Vagina (tissue), 2 donors: ENCODE results near the gene VSIG1. TPM values are rescaled to one million over a fixed set of nuclear protein-coding genes. Genes with fewer than 3 reads are reported as not detected.
A peak's percentile ranks its signal among the peaks of the same experiment; 100 is the strongest.

Experiments used
- DNase-seq, 2 donors: peaks; one replicate each; pipeline ENCODE4 v3.0.0-alpha.2; 2017; ENCODE audit errors: extremely low spot score in 2 of 2
- H3K27ac ChIP-seq: fragments of 200-600 bp; sonication (generic); one replicate; pipeline ENCODE4 v1.5.1; 2019
- H3K27me3 ChIP-seq: fragments of 200-600 bp; sonication (generic); one replicate; pipeline ENCODE4 v1.5.1; 2019
- H3K36me3 ChIP-seq, 2 donors: fragments of 200-600 bp; sonication (generic); one replicate each; pipeline ENCODE4 v1.5.1; 2017 to 2019
- H3K4me1 ChIP-seq: fragments of 200-600 bp; sonication (generic); one replicate; pipeline ENCODE4 v1.5.1; 2019
- H3K4me3 ChIP-seq, 2 donors: fragments of 200-600 bp; sonication (generic); 1 replicate in 1 of 2; 2 replicates in 1 of 2; pipeline ENCODE4 v1.5.1; 2016 to 2019
- H3K9me3 ChIP-seq: fragments of 200-600 bp; sonication (generic); one replicate; pipeline ENCODE4 v1.5.1; 2019
- POLR2A ChIP-seq, 2 donors: fragments of 450-650 bp; IDR thresholded peaks; one replicate each; pipeline ENCODE4 v1.6.1; 2017; ENCODE audit warnings: antibody characterized with exemption in 2 of 2, mild to moderate bottlenecking in 2 of 2, moderate library complexity in 2 of 2
- POLR2AphosphoS5 ChIP-seq, 2 donors: sonication (generic); formaldehyde crosslinking; IDR thresholded peaks; one replicate each; pipeline ENCODE4 v1.9.0; 2017; ENCODE audit warnings: antibody characterized with exemption in 2 of 2, mild to moderate bottlenecking in 2 of 2, low read depth in 1 of 2; ENCODE audit not compliant: insufficient read depth in 1 of 2
- intact Hi-C: fragments of 100-400 bp; cut with DNase I; formaldehyde crosslinking; loops from one replicate; pipeline ENCODE4 v1.15.1; 2023
- total RNA-seq: library from RNA; depleted of rRNA; stranded (reverse); fragments of >200 nt; gene quantifications from one replicate; pipeline ENCODE4 v1.2.3, GENCODE V29; 2016
- TF ChIP-seq, protein P1 (sequence below), 3 experiments: fragments of 450-650 bp in 2 of 3; fragments of 200-600 bp in 1 of 3; sonication (generic) in 1 of 3; IDR thresholded peaks; one replicate each; pipeline ENCODE4 v1.5.1; 2017 to 2019; ENCODE audit warnings: antibody characterized with exemption in 3 of 3, mild to moderate bottlenecking in 2 of 3, moderate library complexity in 2 of 3

The VSIG1 gene
- 0.25 TPM for total RNA-seq

DNA sequence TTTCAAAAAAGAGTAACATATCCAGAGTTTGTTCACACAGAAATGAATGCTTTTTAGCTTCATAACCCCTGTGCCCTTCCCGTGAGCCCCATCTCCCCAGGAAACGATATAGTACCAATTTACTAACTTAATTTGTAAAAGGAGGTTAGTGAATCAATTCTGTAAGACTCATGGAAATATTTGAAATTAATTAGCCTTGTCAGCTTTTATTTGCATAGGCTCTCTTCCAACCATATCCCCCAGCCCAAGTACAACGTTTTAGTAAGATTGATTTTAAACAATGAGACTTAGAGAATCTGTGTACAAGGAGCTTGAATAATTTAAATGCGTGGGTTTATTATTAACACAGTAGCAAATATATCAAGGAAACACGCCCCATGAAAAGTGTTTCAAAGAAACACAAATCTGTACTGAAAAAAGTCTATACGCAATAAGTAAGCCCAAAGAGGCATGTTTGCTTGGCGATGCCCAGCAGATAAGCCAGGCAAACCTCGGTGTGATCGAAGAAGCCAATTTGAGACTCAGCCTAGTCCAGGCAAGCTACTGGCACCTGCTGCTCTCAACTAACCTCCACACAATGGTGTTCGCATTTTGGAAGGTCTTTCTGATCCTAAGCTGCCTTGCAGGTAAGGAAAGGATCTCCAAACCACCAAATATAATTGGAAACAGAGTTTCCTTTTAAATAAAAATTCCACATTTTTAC is at the start of gene VSIG1:
Gene VSIG1, plus strand, starts transcription at position 512 of the 703 bp plus-strand sequence. Its CDS starts 66 bp downstream, at position 578.
- TF ChIP-seq POLR2A (IDR thresholded peaks at IDR 0.05) (no peak), POLR2AphosphoS5 (IDR thresholded peaks at IDR 0.05; ENCODE audit: insufficient read depth in 1 of 2, low read depth in 1 of 2) (no peak)
- TF ChIP-seq, protein P1, sequence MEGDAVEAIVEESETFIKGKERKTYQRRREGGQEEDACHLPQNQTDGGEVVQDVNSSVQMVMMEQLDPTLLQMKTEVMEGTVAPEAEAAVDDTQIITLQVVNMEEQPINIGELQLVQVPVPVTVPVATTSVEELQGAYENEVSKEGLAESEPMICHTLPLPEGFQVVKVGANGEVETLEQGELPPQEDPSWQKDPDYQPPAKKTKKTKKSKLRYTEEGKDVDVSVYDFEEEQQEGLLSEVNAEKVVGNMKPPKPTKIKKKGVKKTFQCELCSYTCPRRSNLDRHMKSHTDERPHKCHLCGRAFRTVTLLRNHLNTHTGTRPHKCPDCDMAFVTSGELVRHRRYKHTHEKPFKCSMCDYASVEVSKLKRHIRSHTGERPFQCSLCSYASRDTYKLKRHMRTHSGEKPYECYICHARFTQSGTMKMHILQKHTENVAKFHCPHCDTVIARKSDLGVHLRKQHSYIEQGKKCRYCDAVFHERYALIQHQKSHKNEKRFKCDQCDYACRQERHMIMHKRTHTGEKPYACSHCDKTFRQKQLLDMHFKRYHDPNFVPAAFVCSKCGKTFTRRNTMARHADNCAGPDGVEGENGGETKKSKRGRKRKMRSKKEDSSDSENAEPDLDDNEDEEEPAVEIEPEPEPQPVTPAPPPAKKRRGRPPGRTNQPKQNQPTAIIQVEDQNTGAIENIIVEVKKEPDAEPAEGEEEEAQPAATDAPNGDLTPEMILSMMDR (IDR thresholded peaks at IDR 0.05): no peak
- intact Hi-C loops: no loop called here

DNA sequence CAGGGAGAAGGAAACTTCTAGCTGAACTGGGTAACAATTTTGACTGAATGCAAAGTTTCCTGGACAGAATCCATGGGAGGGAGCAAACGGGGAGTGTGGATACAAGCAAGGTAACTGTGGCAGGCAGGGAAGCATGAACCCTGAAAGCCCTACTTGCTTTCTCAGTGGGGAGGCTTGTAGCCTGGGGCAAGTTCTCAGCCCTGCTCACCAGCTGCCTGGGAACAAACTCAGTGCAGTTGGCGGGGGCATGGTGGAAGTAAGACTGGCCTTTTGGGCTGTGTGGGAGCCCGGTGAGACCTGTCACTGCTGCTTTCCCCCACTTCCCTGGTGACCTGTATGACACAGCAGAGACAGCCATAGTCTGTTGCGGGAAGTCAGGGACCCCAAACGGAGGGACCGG is 48.7 kb upstream of the VSIG1 start:
- intact Hi-C loops: no loop called here
- no peaks in the 10 kb centered on the region for H3K9me3 ChIP-seq
- H3K36me3 ChIP-seq: no peaks in the 10 kb centered on the region
- H3K27me3 ChIP-seq: no peaks in the 10 kb centered on the region
- DNase-seq: no peak
- TF ChIP-seq POLR2AphosphoS5 (IDR thresholded peaks at IDR 0.05; ENCODE audit: insufficient read depth in 1 of 2, low read depth in 1 of 2): no peak
- no peak for TF ChIP-seq POLR2A (IDR thresholded peaks at IDR 0.05)
- TF ChIP-seq, protein P1 (IDR thresholded peaks at IDR 0.05): no peak
- H3K27ac ChIP-seq: no peak overlapping the region
- H3K4me1 ChIP-seq: no peaks in the 10 kb centered on the region
- H3K4me3 ChIP-seq: no peak overlapping the region

More for the DNA sequence above, at the start of gene VSIG1:
- Histone ChIP-seq H3K9me3 (no peaks in the 10 kb centered on the region), H3K27ac (no peak within 1 kb of the TSS), H3K27me3 (no peaks in the 10 kb centered on the region), H3K36me3 (no peaks in the 10 kb centered on the region), H3K4me3 (no peak within 1 kb of the TSS), H3K4me1 (no peaks in the 10 kb centered on the region)
- no peak for DNase-seq

DNA sequence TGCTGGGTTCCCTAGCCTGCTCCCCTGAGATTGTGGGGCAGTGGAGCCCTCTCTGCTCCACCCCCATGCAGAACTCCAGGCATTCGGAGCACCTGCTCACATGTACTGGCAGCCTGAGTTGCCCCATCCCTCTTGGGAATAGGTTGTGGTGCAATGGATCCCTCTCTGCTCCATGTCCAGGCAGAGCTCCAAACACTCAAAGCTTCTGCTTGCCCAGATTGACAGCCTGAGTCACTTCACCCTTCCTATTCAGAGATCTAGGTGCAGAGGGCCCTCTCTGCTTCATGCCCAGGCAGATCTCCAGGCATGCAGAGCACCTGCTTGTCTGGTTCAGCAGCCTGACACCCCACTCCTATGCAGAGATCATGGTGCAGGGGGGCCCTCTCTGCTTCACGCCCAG is 44.1 kb upstream of the VSIG1 start:
- Histone ChIP-seq H3K27ac (no peak overlapping the region), H3K4me3 (no peak overlapping the region), H3K9me3 (no peaks in the 10 kb centered on the region), H3K27me3 (no peaks in the 10 kb centered on the region), H3K36me3 (no peaks in the 10 kb centered on the region), H3K4me1 (no peaks in the 10 kb centered on the region)
- intact Hi-C loops: no loop called here
- TF ChIP-seq POLR2AphosphoS5 (IDR thresholded peaks at IDR 0.05; ENCODE audit: insufficient read depth in 1 of 2, low read depth in 1 of 2): no peak
- no peak for TF ChIP-seq POLR2A (IDR thresholded peaks at IDR 0.05)
- TF ChIP-seq, protein P1 (IDR thresholded peaks at IDR 0.05): no peak
- DNase-seq: no peak

DNA sequence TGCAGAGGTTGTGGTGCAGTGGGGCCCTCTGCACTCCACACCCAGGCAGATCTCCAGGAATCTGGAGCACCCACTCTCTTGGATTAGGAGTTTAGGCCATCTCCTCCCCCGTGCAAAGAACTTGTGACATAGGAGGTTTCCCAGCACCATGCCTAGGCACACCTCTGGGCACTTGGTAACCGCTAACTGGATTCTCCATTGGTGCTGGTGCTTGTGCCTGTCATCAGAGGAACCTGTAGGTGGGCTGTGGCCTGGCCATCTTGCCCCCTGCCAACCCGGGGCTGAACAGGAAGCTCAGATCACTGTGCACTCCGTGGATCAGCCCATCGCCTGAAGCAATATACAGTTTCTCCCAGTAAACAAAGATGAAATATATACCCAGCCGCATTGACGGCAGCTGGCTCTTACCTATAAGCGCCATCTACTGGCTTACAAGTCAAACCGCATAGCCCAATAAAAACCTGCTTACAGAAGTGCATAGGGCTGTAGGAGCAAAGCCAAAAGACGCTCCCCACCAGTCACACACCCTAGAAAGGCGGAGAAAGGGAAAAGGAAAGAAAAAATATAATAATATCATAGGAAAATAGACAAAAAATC is 43.5 kb upstream of the VSIG1 start:
- H3K9me3 ChIP-seq: no peaks in the 10 kb centered on the region
- H3K27me3 ChIP-seq: no peaks in the 10 kb centered on the region
- intact Hi-C loops: no loop called here
- no peak overlapping the region for H3K4me3 ChIP-seq
- TF ChIP-seq, protein P1 (IDR thresholded peaks at IDR 0.05): no peak
- peak in 1 of 2 donors; percentile 3 for TF ChIP-seq POLR2AphosphoS5 (IDR thresholded peaks at IDR 0.05; ENCODE audit: insufficient read depth in 1 of 2, low read depth in 1 of 2)
- no peak for TF ChIP-seq POLR2A (IDR thresholded peaks at IDR 0.05)
- H3K4me1 ChIP-seq: no peaks in the 10 kb centered on the region
- H3K27ac ChIP-seq: no peak overlapping the region
- H3K36me3 ChIP-seq: no peaks in the 10 kb centered on the region
- no peak for DNase-seq
